HepG2 (cell line): ENCODE data around the gene ST14.

Experiments used
- CHD4 ChIP-seq: fragments of 200-600 bp; sonication (generic); IDR thresholded peaks from 2 replicates; pipeline ENCODE4 v1.7.0; 2017; ENCODE audit warnings: mild to moderate bottlenecking, low read length, borderline replicate concordance
- TF ChIP-seq, protein P1 (sequence below): sonication (generic); formaldehyde crosslinking; IDR thresholded peaks from 2 replicates; pipeline ENCODE4 v1.5.0; 2020; ENCODE audit warnings: mild to moderate bottlenecking, missing genetic modification reagents, moderate library complexity

DNA sequence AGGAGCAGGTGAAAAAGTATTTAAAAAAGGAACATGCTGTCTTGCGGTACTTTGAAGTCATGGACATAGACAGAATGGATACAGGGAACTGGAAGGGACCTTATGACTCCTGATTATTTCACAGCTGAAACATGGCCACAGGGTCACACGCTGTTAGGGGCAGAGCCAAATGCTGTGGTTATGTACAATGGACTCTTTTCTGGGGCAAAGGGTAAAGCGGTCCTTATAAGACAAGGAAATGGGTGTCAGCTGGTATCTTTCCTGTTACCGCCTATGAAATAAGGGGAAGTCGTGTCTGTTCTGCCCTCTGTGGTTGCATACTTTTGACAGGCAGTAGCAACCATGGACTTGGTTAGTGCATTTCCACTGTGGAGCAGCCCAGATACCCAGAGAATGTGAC, 12.8 kb upstream of the ST14 start:
- TF ChIP-seq, protein P1, sequence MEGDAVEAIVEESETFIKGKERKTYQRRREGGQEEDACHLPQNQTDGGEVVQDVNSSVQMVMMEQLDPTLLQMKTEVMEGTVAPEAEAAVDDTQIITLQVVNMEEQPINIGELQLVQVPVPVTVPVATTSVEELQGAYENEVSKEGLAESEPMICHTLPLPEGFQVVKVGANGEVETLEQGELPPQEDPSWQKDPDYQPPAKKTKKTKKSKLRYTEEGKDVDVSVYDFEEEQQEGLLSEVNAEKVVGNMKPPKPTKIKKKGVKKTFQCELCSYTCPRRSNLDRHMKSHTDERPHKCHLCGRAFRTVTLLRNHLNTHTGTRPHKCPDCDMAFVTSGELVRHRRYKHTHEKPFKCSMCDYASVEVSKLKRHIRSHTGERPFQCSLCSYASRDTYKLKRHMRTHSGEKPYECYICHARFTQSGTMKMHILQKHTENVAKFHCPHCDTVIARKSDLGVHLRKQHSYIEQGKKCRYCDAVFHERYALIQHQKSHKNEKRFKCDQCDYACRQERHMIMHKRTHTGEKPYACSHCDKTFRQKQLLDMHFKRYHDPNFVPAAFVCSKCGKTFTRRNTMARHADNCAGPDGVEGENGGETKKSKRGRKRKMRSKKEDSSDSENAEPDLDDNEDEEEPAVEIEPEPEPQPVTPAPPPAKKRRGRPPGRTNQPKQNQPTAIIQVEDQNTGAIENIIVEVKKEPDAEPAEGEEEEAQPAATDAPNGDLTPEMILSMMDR (CRISPR knock-in tag), result no peak
- no peak for TF ChIP-seq CHD4
